GM19043 (cell line): ENCODE data around the gene PRXL2B.
"Not testable (repeated sequence)": the region's sequence is repeated elsewhere in the genome, so short reads cannot be mapped to it uniquely, and the experiment has no call there.

Experiments used
- ATAC-seq: cut with Tn5 transposase; IDR thresholded peaks from one replicate; pipeline ENCODE4 v1.9.1; 2021; ENCODE audit warnings: low read depth; ENCODE audit not compliant: unreplicated experiment

The PRXL2B gene

GRCh38 chr1:2586154-2587070 lies at the start of gene PRXL2B:
Gene PRXL2B (plus strand): TSS chr1:2586777. CDS start chr1:2586886, 109 bp downstream.
- ATAC-seq = peak; percentile 60

DNA sequence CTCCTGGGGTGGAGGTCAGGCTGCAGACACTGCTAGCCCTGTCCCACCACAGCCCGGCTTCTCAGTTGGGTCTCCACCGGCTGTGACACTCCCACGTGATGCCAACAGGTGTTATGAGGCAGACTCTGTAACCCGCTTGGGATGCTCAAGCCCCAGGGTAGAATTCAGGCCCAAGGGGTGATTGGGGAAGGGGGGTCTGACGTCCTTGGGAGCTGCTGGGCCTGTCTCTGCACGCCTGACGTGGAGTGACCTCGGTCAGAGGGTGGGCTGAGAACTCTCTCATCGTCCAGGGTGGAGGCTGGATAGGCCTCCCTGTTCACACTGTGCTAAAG lies 48.8 kb upstream of the PRXL2B start:
- no peak for ATAC-seq

GRCh38 chr1:2538376-2538775 lies 48.2 kb upstream of the PRXL2B start:
- no peak for ATAC-seq

DNA sequence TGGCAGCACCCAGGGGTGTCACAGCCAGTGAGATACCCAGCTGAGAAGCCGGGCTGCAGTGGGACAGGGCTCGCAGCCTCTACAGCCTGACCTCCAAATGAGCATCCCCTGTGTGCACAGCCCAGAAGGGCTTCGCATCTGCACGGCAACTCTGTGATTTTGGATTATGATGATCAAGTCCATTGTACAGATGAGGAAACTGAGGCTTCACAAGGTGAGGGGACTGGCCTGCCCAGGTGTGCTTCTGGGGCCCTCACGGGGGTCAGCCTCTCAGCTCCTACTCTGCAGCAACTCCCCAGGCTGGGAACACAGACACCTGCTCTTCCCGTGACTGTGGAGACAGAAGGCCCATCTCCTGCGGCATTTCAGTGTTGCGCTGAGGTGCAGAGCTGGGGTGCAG lies 47.7 kb upstream of the PRXL2B start:
- ATAC-seq = no peak

- no peak for ATAC-seq
Measured at GRCh38 chr1:2539312-2539907, 47.2 kb upstream of the PRXL2B start.

DNA sequence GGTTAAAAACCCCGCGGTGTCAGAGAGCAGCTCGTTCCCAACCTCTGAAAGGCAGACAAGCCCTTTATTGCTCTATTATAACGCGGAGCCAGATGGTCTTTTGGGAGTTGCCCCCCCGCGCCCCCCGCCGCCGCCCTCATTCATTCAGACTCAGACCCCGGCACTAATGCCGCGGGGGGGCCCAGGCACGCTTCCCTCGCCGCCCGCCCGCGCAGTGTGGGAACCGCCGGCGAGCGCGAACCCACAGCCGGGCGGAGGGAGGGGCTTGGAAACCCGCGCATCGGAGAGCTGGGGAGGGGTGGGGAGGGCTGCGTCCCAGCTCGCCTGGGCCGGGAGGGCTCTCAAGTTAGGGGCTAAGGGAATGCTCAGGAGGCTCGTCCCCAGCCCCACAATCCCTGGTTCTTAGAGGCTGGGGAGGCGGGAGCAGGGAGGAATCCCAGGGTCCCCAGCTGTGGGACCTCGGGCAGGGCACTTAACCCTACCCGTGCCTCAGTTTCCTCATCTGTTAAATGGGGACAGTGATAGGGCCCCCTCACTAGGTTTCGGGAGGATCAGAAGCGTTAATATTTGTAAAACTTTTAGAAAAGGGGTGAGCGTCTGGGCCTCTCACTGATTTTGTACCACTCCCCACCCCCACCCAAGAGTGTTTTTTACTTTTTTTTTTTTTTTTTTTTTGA lies 45.6 kb upstream of the PRXL2B start:
- no peak for ATAC-seq

DNA sequence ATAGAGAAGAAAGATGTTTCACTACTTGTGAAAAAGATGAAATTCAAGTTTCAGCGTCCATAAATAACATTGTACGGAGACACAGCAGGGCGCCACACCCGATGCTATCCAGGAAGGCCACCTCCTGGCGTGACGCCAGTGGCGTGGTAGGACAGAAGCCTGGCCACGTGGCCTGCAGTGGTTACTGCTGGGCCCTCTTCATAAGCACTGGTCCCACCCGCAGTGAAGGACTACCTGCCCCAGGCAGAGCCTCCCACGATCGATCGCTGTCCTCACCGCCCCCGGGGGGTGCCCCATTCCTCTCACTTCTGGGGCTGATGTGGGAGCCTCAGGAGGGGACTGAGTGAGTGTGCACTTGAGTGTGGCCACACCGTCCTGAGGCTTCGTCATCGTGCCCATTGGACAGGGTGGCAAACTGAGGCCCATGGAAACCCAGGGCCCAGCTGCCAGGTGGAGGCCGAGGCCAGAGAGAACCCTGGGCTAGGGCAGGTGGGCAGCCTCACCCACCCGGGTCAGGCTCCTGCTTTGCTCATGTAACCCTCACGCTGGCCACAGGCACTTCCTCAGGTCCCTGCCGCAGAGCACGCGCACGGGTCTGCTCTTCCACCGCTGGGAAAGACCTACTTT lies 44.8 kb upstream of the PRXL2B start:
- no peak for ATAC-seq

DNA sequence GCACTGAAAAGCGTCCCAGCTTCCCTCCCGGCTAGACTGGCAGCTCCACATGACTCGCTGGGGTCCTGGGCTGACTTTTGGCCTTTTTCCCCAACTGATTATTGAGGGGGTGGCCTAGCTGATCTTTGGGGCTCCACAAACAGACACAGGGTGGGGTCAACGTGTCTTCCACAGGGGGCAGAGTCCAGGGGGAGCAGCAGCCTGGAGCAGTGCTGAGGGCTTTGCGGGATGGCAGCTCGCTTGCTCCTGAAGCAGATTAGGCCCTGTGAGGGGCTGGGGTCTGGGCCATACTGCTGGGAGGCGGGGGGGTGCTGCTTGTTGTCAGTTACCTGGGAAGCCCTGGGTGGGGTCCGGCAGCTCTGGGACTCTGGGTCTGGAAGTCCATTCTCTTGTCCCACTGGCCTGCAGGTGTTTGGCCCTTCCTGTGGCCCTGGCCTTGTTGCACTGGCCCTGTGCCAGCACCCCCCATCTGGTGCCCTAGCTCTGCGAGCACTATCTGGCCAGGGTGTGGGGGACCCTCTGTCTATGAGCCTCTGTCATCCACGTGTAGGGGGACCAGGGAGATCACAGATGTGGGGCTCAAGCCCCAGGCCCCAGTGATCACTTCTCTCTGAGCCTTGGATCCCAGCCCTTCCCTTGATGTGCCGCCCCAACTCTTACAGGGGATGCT lies 44.2 kb upstream of the PRXL2B start:
- ATAC-seq = no peak

DNA sequence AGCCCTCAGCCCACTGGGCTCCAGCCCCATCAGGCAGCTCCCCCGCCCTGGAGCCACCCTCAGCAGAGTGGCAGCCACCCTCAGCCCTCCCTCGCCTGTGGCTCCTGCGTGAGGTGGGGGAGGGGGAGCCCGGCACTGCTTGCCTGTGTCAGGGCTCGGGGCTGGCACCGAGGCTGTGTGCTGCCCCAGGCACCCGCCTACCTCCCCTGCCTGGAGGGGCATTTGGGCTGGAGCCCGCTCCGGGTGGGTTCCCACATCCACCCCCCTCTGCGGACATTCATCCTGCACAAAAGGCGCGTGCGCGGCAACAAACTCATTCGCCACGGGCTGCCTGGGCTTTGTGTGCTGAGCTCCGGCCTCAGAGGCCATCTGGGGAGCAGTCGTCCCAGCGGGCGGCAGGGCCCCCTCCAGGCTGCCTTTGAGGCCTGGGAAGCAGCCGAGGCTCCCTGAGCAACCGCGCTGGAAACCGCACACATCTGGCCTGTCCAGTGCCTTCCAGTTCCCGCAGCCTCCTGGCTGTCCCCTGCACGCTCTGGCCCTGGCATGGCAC lies 43.0 kb upstream of the PRXL2B start:
- no peak for ATAC-seq

GRCh38 chr1:2544093-2544874 lies 42.3 kb upstream of the PRXL2B start:
- ATAC-seq = no peak

- ATAC-seq = no peak
Measured at GRCh38 chr1:2544875-2545640, 41.5 kb upstream of the PRXL2B start.

DNA sequence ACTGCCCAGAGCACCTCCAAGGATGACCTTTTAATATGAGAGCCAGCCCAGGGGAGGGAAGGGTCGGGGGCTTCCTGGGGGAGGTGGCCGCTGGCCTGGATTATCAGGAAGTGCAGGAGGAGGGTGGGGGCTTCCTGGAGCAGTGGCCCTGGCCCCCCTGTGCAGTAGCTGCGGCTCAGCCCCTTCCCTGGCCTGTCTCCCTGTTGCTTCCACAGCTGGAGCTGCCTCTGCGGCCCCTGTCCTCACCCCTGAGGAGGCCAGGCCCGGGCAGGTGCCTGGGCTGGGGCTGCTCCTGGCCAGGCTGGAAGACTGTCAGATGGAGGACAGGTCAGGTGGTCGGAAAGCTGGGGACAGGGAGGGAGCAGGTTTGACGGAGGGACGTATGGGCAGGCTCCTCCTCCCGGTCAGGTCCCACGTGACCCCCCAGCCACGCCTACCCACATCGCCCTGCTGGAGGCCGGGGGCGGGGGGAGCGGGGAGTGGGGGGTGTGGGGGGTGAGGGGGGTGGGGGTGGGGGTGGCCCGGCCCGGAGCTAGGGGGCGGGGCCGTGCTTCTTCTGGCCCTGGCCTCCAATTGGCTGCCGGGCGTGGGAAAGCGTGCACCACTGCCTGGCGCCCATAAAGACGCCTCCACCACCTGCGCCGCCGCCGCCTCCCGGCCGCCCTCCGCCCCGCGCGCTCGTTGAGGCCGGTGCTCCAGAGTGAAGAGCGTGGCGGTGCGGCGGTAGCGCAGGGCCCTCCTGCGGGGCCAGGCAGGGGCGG lies 40.6 kb upstream of the PRXL2B start:
- ATAC-seq = peak; percentile 23

DNA sequence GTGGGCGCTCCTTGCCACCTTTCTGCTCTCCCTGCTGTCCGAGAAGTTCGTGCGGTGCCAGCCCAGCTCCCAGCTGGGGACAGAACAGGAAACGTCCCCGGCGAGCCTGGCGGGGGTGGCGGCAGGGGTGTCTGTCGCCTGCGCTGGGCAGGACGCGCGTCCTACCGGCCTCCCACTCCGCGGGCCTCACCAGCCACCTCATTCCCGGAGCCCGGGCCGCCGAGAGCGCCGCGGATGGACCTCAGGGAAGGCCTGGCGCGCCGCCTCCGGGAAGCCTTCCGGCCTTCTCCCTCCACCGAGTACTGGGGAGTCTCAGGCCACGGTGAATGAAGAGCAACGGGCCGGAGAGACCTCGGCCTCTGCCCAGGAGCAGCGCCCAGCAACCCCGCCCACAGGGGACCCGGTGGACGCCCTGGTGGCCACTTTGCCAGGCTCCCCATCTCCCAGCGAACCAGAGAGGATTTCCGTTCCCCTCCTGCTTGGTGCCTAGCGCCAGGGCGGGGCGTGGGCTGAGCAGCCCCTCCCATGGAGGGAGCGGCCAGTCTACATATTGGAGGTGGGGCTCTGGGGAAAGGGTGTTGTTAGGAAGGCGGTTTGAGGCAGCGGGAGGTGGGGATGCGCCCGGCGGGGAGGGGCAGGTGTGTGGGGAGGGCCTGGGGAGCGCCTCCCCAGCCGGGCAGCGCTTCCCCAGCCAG lies 39.9 kb upstream of the PRXL2B start:
- peak; percentile 41 for ATAC-seq

GRCh38 chr1:2547210-2548067 lies 39.1 kb upstream of the PRXL2B start:
- ATAC-seq = no peak

GRCh38 chr1:2548068-2548589 lies 38.4 kb upstream of the PRXL2B start:
- peak; percentile 3 for ATAC-seq

GRCh38 chr1:2549367-2550029 lies 37.1 kb upstream of the PRXL2B start:
- not testable (repeated sequence) for ATAC-seq
